Gastrocnemius medialis (tissue), 4 donors: ENCODE measurements around the gene CLDND2.

Experiments used
- POLR2A ChIP-seq, 2 donors: fragments of 450-650 bp; IDR thresholded peaks; one replicate each; pipeline ENCODE4 v1.6.1; 2017; ENCODE audit warnings: antibody characterized with exemption in 2 of 2, mild to moderate bottlenecking in 2 of 2, moderate library complexity in 2 of 2
- TF ChIP-seq, protein P1 (sequence below), 5 experiments: fragments of 450-650 bp in 3 of 5; fragments of 200-600 bp in 2 of 5; sonication (generic) in 2 of 5; IDR thresholded peaks in 4 of 5; conservative IDR thresholded peaks in 1 of 5; 1 replicate in 4 of 5; 2 replicates in 1 of 5; pipeline ENCODE4 v1.5.1; 2016 to 2019; ENCODE audit warnings: antibody characterized with exemption in 5 of 5, mild to moderate bottlenecking in 3 of 5, moderate library complexity in 3 of 5

GRCh38 chr19:51359294-51359693 lies 9.5 kb downstream of the CLDND2 start:
- TF ChIP-seq, protein P1, sequence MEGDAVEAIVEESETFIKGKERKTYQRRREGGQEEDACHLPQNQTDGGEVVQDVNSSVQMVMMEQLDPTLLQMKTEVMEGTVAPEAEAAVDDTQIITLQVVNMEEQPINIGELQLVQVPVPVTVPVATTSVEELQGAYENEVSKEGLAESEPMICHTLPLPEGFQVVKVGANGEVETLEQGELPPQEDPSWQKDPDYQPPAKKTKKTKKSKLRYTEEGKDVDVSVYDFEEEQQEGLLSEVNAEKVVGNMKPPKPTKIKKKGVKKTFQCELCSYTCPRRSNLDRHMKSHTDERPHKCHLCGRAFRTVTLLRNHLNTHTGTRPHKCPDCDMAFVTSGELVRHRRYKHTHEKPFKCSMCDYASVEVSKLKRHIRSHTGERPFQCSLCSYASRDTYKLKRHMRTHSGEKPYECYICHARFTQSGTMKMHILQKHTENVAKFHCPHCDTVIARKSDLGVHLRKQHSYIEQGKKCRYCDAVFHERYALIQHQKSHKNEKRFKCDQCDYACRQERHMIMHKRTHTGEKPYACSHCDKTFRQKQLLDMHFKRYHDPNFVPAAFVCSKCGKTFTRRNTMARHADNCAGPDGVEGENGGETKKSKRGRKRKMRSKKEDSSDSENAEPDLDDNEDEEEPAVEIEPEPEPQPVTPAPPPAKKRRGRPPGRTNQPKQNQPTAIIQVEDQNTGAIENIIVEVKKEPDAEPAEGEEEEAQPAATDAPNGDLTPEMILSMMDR (IDR thresholded peaks at IDR 0.05 in 4 of 5, conservative IDR thresholded peaks at IDR 0.05 in 1 of 5) = no peak
- no peak for TF ChIP-seq POLR2A (IDR thresholded peaks at IDR 0.05)
